ENCODE results near the gene THUMPD2.

DNA sequence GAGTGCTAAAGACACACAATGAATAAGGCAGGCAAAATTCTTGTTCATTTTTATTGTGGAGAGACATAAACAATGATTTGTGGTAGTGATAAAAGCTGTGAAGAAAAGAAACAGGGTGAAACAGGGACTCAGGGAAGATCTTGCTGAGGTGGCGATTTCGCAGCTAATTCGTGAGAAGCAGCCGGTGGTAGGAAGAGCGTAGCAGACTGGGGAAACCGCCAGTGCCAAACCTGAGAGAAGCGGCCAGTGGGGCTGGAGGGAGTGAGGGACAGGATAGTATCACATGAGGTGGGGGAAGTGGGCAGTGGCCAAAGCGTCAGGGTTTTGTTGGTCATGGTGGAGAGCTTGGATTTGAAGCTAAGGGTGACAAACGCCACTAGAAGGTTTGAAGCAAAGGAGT, 71.1 kb downstream of the THUMPD2 start:
- TF ChIP-seq, protein P1, sequence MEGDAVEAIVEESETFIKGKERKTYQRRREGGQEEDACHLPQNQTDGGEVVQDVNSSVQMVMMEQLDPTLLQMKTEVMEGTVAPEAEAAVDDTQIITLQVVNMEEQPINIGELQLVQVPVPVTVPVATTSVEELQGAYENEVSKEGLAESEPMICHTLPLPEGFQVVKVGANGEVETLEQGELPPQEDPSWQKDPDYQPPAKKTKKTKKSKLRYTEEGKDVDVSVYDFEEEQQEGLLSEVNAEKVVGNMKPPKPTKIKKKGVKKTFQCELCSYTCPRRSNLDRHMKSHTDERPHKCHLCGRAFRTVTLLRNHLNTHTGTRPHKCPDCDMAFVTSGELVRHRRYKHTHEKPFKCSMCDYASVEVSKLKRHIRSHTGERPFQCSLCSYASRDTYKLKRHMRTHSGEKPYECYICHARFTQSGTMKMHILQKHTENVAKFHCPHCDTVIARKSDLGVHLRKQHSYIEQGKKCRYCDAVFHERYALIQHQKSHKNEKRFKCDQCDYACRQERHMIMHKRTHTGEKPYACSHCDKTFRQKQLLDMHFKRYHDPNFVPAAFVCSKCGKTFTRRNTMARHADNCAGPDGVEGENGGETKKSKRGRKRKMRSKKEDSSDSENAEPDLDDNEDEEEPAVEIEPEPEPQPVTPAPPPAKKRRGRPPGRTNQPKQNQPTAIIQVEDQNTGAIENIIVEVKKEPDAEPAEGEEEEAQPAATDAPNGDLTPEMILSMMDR (IDR thresholded peaks at IDR 0.05): no peak
- no peak for TF ChIP-seq POLR2AphosphoS5 (IDR thresholded peaks at IDR 0.05)

All from breast epithelium (tissue), 3 donors.